K562 treated with DMSO at 1 percent for 4 hours (cell line): ENCODE results near the gene ARL5B. TPM values are rescaled to one million over a fixed set of nuclear protein-coding genes. Genes with fewer than 3 reads are reported as not detected.

Experiments used
- total RNA-seq: library from RNA; unstranded; fragments of 300-600 nt; gene quantifications from 2 replicates; pipeline ENCODE4 v1.2.3, GENCODE V29; 2022; ENCODE audit not compliant: insufficient read depth

The ARL5B gene, protein sequence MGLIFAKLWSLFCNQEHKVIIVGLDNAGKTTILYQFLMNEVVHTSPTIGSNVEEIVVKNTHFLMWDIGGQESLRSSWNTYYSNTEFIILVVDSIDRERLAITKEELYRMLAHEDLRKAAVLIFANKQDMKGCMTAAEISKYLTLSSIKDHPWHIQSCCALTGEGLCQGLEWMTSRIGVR
- total RNA-seq, result 10.7 and 11.5 TPM in 2 replicates

DNA sequence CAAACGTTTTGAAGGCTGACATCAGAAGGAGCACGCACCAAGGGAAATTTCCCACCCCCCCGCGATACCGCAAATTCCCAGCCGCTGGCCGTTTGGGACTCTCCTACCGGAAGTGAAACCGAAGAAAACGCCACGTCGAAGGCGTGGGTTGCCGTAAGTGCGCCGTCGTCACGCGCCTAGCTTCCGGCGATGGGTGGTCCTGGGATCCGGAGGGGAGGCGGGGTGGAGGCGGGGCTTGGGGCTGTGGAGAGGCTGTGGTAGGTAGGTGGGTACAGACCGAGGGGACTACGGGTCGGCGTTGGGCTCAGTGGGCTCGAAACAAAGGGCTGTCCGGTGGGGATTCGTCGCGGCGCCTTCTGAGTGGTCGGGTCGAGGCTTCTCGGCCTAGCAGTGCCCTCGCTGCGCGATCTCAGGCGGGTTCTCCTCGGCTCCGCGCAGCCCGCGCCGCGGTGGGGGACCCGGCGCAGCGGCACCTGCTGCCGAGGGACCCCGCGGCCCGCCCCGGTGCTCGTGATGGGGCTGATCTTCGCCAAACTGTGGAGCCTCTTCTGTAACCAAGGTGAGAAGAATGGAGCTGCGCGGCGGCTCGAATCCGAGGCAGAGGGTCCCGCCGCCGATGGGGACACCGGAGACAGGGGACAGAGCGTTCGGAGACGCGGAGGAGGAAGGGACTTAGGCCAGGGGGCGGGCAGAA, at the start of gene ARL5B:
Gene ARL5B, plus strand, starts transcription at position 307 of the 694 bp plus-strand sequence. Its CDS starts 207 bp downstream, at position 514.

DNA sequence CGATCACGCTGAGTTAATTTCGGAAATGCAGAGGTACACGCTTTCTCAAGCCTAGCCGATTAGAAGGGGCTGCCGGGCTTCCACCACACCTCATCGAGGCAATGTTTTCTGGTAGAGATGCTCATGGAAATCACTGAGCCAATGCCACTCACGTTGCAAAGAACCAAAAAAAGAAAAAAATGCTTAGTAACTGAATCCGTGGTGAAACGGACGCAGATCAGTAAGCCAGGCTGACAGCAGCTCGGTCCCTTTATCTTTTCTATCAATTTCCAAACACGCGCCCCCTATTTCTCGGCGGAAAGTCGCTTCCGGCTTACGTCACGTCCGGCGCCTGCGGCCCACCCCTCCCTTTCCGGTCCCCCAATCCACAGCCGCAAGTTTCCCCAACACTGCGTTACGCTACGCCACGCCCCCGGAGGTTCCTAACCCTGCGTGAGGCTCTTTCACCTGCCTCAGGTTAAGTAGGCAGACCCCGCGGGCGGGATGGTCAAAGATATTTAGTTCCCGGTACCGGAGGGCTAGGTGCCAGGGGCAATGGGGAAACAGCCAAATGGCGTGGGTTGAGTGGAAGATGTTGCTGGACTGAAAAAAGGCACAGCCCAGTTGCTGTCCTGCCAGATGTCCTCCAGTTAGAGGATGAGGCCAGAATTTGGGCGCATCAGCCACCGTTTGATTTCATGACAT, 7.8 kb upstream of the ARL5B start, which contains the start of gene NSUN6:
Gene NSUN6, minus strand, starts transcription at position 264 of the 684 bp plus-strand sequence. CDS start 384 bp downstream, outside the sequence.

Other genes starting within 250 kb of the ARL5B start
- 4.7 and 7.5 TPM in 2 replicates for gene NSUN6, start 7.8 kb upstream of the ARL5B start, total RNA-seq